ENCODE measurements around the gene ENPP3.
"Not testable (repeated sequence)": the region's sequence is repeated elsewhere in the genome, so short reads cannot be mapped to it uniquely, and the experiment has no call there.

ENPP3 gene

DNA sequence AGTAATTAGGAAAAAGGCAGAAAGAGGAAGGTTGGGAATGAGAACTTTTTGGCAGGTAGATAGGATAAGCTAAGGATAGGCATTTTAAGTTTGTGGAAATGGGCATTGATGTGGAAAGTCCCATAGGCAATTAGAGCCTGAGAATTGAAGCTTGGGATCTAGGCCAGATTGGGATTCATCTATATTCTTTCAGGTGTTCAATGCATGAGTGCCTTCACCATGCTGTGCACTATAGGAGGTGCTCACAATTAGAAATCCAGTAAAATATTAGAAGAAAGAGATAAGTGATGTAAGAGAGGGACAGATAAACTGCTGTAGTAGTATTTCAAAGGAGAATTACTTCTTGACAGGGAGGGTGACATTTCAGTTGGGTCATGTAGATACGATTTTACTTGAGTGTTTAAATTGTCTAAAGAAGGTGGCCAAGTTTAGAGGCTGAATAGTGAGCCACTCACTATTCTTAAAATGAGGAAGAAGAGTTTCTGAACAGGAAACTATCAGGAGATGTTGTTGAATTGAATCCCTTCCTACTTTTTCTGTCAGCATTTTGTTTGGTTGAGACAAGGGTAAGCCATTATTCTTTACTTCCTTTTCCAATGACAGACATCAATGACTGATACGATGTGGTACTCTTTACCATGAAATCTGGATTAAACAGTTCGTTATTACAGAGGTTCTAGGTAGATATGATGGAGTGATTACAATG lies 104.7 kb downstream of the ENPP3 start:
- Mint-ChIP-seq H3K4me3 (no peak overlapping the region), H3K4me1 (ENCODE audit: low read depth) (no peaks in the 10 kb centered on the region), H3K27ac (no peak overlapping the region), H3K9me3 (no peaks in the 10 kb centered on the region), H3K36me3 (ENCODE audit: low read depth) (no peaks in the 10 kb centered on the region), H3K27me3 (ENCODE audit: low read depth) (no peaks in the 10 kb centered on the region)
- DNase-seq (ENCODE audit: low spot score) = no peak

DNA sequence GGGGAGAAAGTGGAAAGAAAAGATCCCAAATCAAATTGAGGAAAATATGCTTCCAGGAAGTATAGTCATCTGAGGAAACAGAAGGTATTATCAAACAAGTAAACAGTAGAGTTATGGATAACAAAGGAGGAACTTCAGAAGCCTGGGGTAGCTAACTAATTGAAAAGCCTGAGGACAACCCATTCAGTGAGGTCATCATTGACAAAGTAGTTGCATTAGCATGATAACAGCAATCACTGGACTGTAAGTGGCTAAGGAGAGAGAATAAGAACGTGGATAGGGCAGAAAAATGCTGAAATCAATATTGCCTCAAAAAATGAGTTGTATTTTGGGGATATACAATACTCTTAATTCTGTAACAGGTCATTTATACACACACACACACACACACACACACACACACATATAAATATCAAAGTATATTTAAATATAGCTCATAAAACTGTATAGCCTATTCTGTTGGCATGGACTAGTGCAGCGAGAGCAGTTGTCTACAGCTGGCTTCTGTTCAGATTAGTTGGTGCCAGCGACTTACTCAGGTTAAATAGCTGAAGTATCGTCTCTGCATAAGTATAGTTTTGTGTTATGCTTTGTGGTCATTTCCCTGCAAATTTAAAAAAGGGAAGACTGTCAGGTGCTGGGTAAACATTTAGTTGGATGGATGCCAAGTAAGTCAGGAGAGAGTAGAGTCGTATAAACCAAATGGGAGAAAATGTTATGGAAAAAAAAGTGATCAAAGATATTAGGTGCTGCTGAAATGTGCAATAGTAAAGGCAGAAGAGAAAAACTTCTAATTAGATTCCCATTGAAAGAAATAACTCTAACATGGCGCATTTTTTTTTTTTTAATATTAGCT lies 107.6 kb downstream of the ENPP3 start:
- Mint-ChIP-seq H3K27me3 (ENCODE audit: low read depth) (no peaks in the 10 kb centered on the region), H3K4me1 (ENCODE audit: low read depth) (no peaks in the 10 kb centered on the region), H3K36me3 (ENCODE audit: low read depth) (no peaks in the 10 kb centered on the region), H3K4me3 (no peak overlapping the region), H3K9me3 (no peaks in the 10 kb centered on the region), H3K27ac (no peak overlapping the region)
- no peak for DNase-seq (ENCODE audit: low spot score)

DNA sequence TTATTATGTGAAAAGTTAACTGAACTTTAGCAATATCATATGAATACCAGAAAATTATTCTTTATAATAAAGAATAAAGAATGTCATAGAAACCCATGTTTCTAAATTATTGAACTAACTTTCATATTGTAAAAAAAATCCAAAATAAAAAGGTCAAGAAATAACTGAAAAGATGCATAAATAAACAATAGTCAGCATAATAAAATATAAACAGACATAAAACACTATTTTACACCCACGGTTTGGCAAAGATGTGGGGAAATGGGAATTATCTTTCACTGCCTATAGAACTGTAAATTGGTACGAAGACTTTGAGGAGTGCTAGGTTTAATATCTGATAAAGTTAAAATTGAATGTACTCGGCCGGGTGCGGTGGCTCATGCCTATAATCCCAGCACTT lies 108.4 kb downstream of the ENPP3 start:
- no peak for DNase-seq (ENCODE audit: low spot score)
- H3K36me3 Mint-ChIP-seq (ENCODE audit: low read depth) = no peaks in the 10 kb centered on the region
- no peaks in the 10 kb centered on the region for H3K27me3 Mint-ChIP-seq (ENCODE audit: low read depth)
- H3K9me3 Mint-ChIP-seq = no peaks in the 10 kb centered on the region
- H3K27ac Mint-ChIP-seq = no peak overlapping the region
- no peak overlapping the region for H3K4me3 Mint-ChIP-seq
- H3K4me1 Mint-ChIP-seq (ENCODE audit: low read depth) = no peaks in the 10 kb centered on the region

DNA sequence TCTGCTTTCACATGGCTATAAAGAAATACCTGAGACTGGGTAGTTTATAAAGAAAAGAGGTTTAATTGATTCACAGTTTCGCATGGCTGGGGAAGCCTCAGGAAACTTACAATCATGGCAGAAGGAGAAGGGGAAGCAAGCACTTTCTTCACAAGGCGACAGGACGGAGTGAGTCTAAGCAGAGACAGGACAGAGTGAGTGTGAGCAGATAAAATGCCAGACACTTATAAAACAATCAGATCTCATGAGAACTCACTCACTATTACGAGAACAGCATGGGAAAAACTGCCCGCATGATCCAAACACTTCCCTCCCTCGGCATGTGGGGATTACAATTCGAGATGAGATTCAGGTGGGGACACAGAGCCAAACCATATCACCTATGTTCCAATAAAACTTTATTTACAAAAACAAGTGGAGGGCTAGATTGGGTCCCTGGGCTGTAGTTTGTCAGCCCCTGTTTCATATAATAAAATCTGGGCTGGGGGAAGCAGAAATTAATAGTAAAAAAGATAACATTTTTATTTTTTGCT lies 110.8 kb downstream of the ENPP3 start:
- H3K9me3 Mint-ChIP-seq = no peaks in the 10 kb centered on the region
- H3K27ac Mint-ChIP-seq = no peak overlapping the region
- H3K36me3 Mint-ChIP-seq (ENCODE audit: low read depth) = no peaks in the 10 kb centered on the region
- no peak overlapping the region for H3K4me3 Mint-ChIP-seq
- no peaks in the 10 kb centered on the region for H3K4me1 Mint-ChIP-seq (ENCODE audit: low read depth)
- no peak for DNase-seq (ENCODE audit: low spot score)
- H3K27me3 Mint-ChIP-seq (ENCODE audit: low read depth) = peaks cover under 1% of the 10 kb centered on the region

DNA sequence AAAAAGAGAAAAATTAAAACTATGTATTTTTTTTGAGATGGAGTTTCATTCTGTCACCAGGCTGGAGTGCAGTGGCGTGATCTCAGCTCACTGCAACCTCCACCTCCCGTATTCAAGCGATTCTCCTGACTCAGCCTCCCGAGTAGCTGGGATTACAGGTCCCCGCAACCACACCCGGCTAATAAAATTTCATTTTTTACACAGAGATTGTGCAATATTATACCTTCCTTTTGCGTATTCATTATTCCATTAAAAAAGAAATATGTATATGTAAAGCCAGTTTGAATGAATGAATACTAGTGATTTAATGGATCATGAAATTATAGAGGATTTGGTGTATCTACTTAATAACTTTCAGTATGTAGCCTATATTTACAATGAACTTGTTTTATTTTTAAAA lies 111.9 kb downstream of the ENPP3 start:
- Mint-ChIP-seq H3K4me3 (no peak overlapping the region), H3K9me3 (no peaks in the 10 kb centered on the region)

DNA sequence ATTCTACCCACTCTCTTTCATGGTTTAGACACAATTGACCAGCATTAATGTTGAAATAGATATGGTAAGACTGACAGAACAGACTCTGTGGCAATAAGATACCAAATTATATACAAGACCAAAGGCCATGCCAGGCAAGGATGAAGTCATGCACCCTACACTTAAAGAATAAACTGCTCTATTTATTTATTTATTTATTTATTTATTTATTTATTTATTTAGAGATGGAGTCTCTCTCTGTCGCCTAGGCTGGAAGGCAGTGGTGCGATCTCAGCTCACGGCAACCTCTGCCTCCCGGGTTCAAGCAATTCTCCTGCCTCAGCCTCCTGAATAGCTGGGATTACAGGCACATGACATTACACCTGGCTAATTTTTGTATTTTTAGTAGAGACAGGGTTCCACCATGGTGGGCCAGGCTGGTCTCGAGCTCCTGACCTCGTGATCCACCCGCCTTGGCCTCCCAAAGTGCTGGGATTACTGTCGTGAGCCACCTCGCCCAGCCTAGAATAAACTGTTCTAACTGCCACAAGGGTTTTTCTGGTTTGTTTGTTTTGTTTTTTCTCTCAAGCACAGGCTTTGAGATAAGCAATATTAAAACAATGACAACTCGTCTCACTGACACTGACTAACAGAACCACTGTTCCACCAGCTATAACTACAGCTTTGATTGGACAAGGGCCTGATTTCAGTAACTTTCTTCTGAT lies 114.1 kb downstream of the ENPP3 start:
- not testable (repeated sequence) for H3K27me3 Mint-ChIP-seq (ENCODE audit: low read depth); H3K9me3 Mint-ChIP-seq; H3K4me3 Mint-ChIP-seq; H3K36me3 Mint-ChIP-seq (ENCODE audit: low read depth); DNase-seq (ENCODE audit: low spot score); H3K27ac Mint-ChIP-seq; H3K4me1 Mint-ChIP-seq (ENCODE audit: low read depth)

More for the DNA sequence above, 111.9 kb downstream of the ENPP3 start:
- H3K4me1 Mint-ChIP-seq (ENCODE audit: low read depth) = no peaks in the 10 kb centered on the region
- no peaks in the 10 kb centered on the region for H3K36me3 Mint-ChIP-seq (ENCODE audit: low read depth)
- no peak overlapping the region for H3K27ac Mint-ChIP-seq
- peaks cover 2% of the 10 kb centered on the region for H3K27me3 Mint-ChIP-seq (ENCODE audit: low read depth)
- DNase-seq (ENCODE audit: low spot score) = no peak

DNA sequence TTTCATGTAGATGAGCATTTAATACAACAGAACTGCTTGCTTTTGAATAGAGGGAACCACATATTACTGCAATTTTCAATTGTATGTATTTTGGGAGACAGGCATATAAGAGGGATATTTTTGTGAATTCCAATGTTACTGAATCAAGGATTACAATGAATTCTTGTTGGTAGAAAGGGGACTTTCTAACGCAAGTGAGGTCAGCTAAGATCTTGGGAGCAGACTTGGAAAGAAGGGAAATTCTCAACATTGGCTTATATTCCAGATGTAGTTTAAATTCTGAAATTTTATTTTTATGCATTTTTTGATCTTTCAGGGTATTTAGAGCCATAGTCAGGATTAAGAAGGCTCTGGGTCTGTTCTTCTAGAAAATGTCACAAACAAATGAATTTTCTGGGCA lies 117.0 kb downstream of the ENPP3 start:
- no peak overlapping the region for H3K4me3 Mint-ChIP-seq
- no peaks in the 10 kb centered on the region for H3K36me3 Mint-ChIP-seq (ENCODE audit: low read depth)

DNA sequence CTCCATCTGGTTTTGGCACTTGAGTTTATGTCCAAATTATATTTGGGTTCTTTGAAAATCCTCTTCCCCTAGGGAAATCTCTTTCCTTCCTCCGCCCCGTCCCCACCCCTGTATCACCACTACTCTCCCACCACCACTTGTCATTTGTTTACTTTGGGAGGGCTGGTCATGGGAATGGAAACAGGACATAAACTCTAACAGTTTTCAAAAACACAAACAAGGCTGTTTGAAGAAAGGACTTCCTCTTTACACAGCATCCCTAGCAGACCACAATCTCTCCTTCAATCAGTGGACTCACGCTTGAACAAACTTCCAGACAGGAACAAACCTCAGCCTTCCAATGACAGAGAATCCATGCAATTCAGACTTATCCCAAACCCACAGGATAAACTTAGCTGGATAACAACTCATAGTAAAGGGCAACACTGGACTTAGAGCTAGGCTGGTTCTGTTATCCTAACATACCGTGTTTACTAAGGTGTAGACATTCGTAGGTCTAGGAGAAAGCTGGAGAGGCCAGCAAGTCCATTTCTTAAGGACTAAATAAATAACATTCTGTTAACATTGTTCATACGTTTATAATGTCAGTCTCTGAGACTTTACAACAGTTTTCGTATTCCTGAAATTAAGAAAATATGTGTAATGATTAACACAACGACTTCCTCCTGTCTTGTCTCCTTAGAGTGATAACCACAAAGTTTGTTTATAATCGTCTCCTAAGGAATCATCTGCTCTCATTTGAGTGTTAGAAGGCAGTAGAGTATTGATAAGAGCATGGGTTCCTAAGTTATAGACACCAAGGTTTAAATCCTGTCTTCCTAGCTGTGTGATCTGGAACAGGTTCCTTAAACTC lies 117.8 kb downstream of the ENPP3 start:
- no peak overlapping the region for H3K27ac Mint-ChIP-seq
- H3K36me3 Mint-ChIP-seq (ENCODE audit: low read depth) = no peaks in the 10 kb centered on the region

More for the DNA sequence above, 117.0 kb downstream of the ENPP3 start:
- DNase-seq (ENCODE audit: low spot score) = no peak
- Mint-ChIP-seq H3K4me1 (ENCODE audit: low read depth) (peaks cover 7% of the 10 kb centered on the region), H3K27me3 (ENCODE audit: low read depth) (peaks cover 2% of the 10 kb centered on the region), H3K27ac (no peak overlapping the region), H3K9me3 (no peaks in the 10 kb centered on the region)

DNA sequence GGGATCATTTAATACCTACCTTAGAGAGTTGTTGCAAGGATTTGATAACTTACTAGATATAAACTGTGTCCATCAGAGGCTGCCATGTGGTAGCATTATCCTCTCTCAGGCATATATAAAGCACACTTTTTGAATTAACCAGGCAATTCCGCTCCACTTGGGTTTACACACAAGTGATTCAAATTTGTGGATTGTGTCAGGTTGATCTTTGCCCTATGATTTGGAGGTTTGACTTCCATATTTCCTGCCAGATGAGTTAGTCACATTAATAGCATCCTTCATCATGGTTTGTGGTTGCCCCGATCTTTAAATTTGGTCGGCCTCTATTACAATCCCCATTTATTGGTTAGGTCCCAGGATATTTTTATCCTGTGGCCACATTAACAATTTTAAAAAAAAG lies 118.5 kb downstream of the ENPP3 start:
- no peak for DNase-seq (ENCODE audit: low spot score)
- no peaks in the 10 kb centered on the region for H3K36me3 Mint-ChIP-seq (ENCODE audit: low read depth)

More for the DNA sequence above, 117.8 kb downstream of the ENPP3 start:
- Mint-ChIP-seq H3K27me3 (ENCODE audit: low read depth) (peaks cover 3% of the 10 kb centered on the region), H3K4me1 (ENCODE audit: low read depth) (peaks cover 7% of the 10 kb centered on the region), H3K9me3 (no peaks in the 10 kb centered on the region), H3K4me3 (no peak overlapping the region)
- DNase-seq (ENCODE audit: low spot score) = no peak

DNA sequence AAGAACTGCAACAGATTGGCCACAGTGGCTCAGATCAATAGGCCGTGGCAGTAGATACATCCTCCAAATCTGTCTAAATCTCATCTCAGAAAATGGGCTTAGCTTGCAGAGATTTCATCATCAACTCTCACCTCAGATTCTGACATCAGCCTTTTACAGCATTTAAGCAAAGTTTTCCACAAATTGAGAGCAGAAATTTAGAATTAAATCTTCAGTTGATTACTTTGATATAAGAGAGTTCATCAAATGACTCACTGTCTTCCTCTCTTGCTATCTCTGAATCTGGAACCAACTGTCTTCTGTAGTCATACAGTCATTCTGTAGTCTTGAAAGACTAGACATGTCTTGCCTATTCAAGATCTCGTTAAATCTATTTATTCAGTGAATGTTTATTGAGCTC lies 118.9 kb downstream of the ENPP3 start:
- Mint-ChIP-seq H3K36me3 (ENCODE audit: low read depth) (no peaks in the 10 kb centered on the region), H3K4me3 (no peak overlapping the region)

More for the DNA sequence above, 118.5 kb downstream of the ENPP3 start:
- Mint-ChIP-seq H3K9me3 (no peaks in the 10 kb centered on the region), H3K27ac (no peak overlapping the region), H3K4me1 (ENCODE audit: low read depth) (peaks cover 7% of the 10 kb centered on the region), H3K27me3 (ENCODE audit: low read depth) (peaks cover 6% of the 10 kb centered on the region), H3K4me3 (no peak overlapping the region)

DNA sequence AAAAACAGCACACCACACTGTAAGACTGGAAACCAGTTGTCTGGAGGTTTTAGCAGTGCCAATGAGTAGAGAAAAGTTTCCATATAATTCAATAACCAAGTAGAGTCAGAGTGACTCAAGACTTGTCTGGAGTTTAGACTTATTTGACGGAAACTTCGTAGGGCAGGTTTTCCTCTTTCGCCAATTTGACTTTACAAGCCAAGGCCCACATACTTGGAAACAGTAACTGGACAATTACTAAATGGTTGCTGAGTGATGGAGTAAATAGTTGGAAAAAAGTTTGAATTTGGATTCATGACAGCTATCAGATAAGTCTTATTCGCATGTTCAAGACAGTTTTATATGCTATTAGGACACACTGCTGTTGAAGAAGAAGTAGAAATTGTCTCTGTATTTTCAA lies 121.8 kb downstream of the ENPP3 start:
- no peak overlapping the region for H3K27ac Mint-ChIP-seq
- no peaks in the 10 kb centered on the region for H3K36me3 Mint-ChIP-seq (ENCODE audit: low read depth)
- H3K4me1 Mint-ChIP-seq (ENCODE audit: low read depth) = peaks cover 7% of the 10 kb centered on the region

More for the DNA sequence above, 118.9 kb downstream of the ENPP3 start:
- DNase-seq (ENCODE audit: low spot score) = no peak
- no peaks in the 10 kb centered on the region for H3K9me3 Mint-ChIP-seq
- peaks cover 6% of the 10 kb centered on the region for H3K27me3 Mint-ChIP-seq (ENCODE audit: low read depth)
- H3K4me1 Mint-ChIP-seq (ENCODE audit: low read depth) = peaks cover 7% of the 10 kb centered on the region
- H3K27ac Mint-ChIP-seq = no peak overlapping the region

DNA sequence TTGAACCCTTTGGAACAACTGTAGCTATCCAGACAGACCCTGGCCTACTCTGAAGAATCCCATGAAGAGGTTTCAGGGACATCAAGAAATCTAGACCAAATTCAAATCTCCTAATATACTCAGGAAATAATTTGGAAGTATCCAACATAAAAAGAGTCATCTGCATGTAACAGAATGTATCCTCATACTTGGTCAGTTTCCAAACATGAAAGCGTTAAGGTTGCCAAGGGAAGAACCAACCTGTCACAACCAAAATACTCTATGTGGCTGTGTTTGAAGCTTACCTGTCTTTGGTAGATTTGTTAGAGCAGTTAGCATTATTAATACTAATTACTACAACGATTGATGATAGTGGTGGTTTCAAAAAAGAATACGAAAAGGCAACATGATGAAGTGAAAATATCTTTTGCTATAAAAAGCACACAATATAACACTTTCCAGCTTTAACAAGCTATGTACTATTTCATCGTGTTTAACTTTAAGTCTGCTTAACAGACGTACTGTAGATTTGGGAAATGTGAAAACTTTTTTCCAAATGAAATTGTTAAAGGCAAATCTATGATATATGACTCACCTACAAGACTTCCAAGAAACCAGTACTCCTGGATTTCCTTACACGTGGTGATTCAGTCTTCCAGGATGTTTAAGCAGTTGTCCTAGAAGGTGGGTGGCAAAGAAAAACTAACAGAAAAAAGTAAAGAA lies 124.1 kb downstream of the ENPP3 start:
- Mint-ChIP-seq H3K36me3 (ENCODE audit: low read depth) (no peaks in the 10 kb centered on the region), H3K4me1 (ENCODE audit: low read depth) (peaks cover 1% of the 10 kb centered on the region)

More for the DNA sequence above, 121.8 kb downstream of the ENPP3 start:
- Mint-ChIP-seq H3K4me3 (no peak overlapping the region), H3K9me3 (no peaks in the 10 kb centered on the region), H3K27me3 (ENCODE audit: low read depth) (peaks cover 14% of the 10 kb centered on the region)
- DNase-seq (ENCODE audit: low spot score) = no peak

DNA sequence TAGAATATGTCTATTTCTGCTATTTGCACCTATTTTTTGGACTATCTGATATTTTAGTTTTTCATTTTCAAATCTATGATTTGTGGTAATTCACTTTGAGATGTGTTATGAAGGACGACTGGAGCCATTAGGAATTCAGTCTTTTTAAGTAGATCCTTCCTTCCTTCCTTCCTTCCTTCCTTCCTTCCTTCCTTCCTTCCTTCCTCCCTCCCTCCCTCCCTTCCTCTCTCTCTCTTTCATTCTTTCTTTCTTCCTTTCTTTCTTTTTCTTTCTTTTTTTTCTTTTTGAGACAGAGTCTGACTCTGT lies 124.6 kb downstream of the ENPP3 start:
- Mint-ChIP-seq H3K27ac (no peak overlapping the region), H3K27me3 (ENCODE audit: low read depth) (peaks cover 30% of the 10 kb centered on the region), H3K4me3 (no peak overlapping the region), H3K9me3 (no peaks in the 10 kb centered on the region), H3K4me1 (ENCODE audit: low read depth) (no peaks in the 10 kb centered on the region), H3K36me3 (ENCODE audit: low read depth) (no peaks in the 10 kb centered on the region)
- no peak for DNase-seq (ENCODE audit: low spot score)

More for the DNA sequence above, 124.1 kb downstream of the ENPP3 start:
- no peak overlapping the region for H3K4me3 Mint-ChIP-seq
- peaks cover 30% of the 10 kb centered on the region for H3K27me3 Mint-ChIP-seq (ENCODE audit: low read depth)
- no peak overlapping the region for H3K27ac Mint-ChIP-seq
- no peak for DNase-seq (ENCODE audit: low spot score)
- H3K9me3 Mint-ChIP-seq = no peaks in the 10 kb centered on the region
